Ishikawa (cell line): ENCODE data around the gene KDM2B.

Experiments used
- CREB1 ChIP-seq: IDR thresholded peaks from 2 replicates; pipeline ENCODE4 v1.6.1; 2012; ENCODE audit warnings: low read depth
- EP300 ChIP-seq: IDR thresholded peaks from 2 replicates; pipeline ENCODE4 v1.6.1; 2012; ENCODE audit warnings: borderline replicate concordance
- RAD21 ChIP-seq: IDR thresholded peaks from 2 replicates; pipeline ENCODE4 v1.6.1; 2012; ENCODE audit warnings: low read depth
- REST ChIP-seq: IDR thresholded peaks from 2 replicates; pipeline ENCODE4 v1.6.1; 2012; ENCODE audit warnings: low read depth, mild to moderate bottlenecking
- TAF1 ChIP-seq: IDR thresholded peaks from 2 replicates; pipeline ENCODE4 v1.6.1; 2012; ENCODE audit warnings: low read depth, mild to moderate bottlenecking
- TEAD4 ChIP-seq: IDR thresholded peaks from 2 replicates; pipeline ENCODE4 v1.6.1; 2012
- YY1 ChIP-seq: IDR thresholded peaks from 2 replicates; pipeline ENCODE4 v1.6.1; 2012; ENCODE audit warnings: low read depth
- ZBTB7A ChIP-seq: IDR thresholded peaks from 2 replicates; pipeline ENCODE4 v1.6.1; 2012; ENCODE audit warnings: low read depth

DNA sequence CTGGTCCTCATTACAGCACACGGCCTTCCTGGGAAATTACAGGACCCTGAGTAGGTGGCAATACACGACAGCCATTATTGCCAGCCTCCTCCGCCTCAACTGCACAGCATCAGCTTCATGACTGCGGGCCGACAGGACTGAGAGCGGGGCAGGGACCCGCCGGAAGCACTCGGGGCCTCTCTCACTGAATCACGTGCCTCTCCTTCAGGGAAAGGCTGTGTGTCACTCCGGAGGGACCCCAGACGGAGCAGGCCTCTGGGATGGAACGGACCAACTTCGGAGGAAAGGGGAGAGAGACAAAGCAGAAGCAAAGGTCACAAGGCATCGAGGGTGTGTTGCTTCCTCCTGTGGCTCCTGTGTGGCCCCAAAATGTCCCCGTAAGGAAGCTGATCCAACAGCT, 90.9 kb downstream of the KDM2B start:
- TF ChIP-seq EP300 (no peak), ZBTB7A (no peak), TEAD4 (no peak), YY1 (no peak), CREB1 (no peak), TAF1 (no peak), RAD21 (no peak), REST (no peak)
